Measurements from ENCODE around the gene HELB. TPM values are rescaled to one million over a fixed set of nuclear protein-coding genes. Genes with fewer than 3 reads are reported as not detected.

The HELB gene
- total RNA-seq, 6 experiments from 2014 or later: 1.5 to 4.2 (median 3.3) TPM

GRCh38 chr12:66320996-66321395, 18.7 kb downstream of the HELB start:
- no peaks in the 10 kb centered on the region for H3K36me3 ChIP-seq
- H3K9me3 ChIP-seq: no peaks in the 10 kb centered on the region
- no peak overlapping the region for H3K27ac ChIP-seq

DNA sequence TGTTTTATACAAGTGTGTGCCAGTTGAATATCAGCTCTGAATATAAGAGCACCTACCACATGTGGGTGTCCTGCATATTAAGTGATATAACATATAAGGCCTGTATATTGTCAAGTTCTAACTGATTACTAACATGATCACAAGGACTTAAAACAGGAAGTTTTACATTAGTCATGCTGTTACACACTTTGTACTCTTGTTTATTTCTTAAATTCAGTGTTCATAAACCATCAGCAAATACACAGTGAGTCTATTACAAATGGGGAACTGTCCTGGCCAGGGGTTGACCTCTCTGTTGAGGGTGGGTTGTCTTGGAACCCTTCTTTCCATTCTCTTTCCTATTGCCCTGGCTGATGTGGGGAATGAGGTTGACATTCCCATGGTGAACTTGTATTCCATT, 19.1 kb downstream of the HELB start:
- DNase-seq: no peak

More at GRCh38 chr12:66320996-66321395, 18.7 kb downstream of the HELB start:
- ATAC-seq (no peak), DNase-seq (no peak)
- Histone ChIP-seq H3K4me3 (no peak overlapping the region), H3K4me1 (no peaks in the 10 kb centered on the region), H3K27me3 (no peaks in the 10 kb centered on the region)
- TF ChIP-seq CTCF (IDR thresholded peaks at IDR 0.05): no peak
- TF ChIP-seq POLR2A (IDR thresholded peaks at IDR 0.05): no peak
- 96% methylated on average over 3 of the region's 3 CpGs for WGBS (ENCODE audit: insufficient coverage, low coverage, low lambda C conversion rate, missing lambda C conversion rate)
- intact Hi-C loops (cut with DNase I): no loop called here

GRCh38 chr12:66323017-66323416, 20.7 kb downstream of the HELB start:
- DNase-seq (no peak), ATAC-seq (no peak)
- H3K4me1 ChIP-seq: no peaks in the 10 kb centered on the region
- no peak overlapping the region for H3K4me3 ChIP-seq
- no peaks in the 10 kb centered on the region for H3K9me3 ChIP-seq
- WGBS (ENCODE audit: insufficient coverage, low coverage, low lambda C conversion rate, missing lambda C conversion rate): 100% methylated on average over 1 of the region's 1 CpG
- intact Hi-C loops (cut with DNase I): no loop called here
- no peaks in the 10 kb centered on the region for H3K27me3 ChIP-seq
- H3K36me3 ChIP-seq: no peaks in the 10 kb centered on the region
- TF ChIP-seq CTCF (IDR thresholded peaks at IDR 0.05): no peak
- TF ChIP-seq POLR2A (IDR thresholded peaks at IDR 0.05): no peak
- no peak overlapping the region for H3K27ac ChIP-seq

More for the DNA sequence above, 19.1 kb downstream of the HELB start:
- H3K27me3 ChIP-seq: no peaks in the 10 kb centered on the region
- intact Hi-C loops (cut with DNase I): no loop called here
- H3K36me3 ChIP-seq: no peaks in the 10 kb centered on the region
- peak in 1 of 4 donors; percentile 29 for ATAC-seq
- TF ChIP-seq POLR2A (IDR thresholded peaks at IDR 0.05): no peak
- no peak for TF ChIP-seq CTCF (IDR thresholded peaks at IDR 0.05)
- H3K4me3 ChIP-seq: no peak overlapping the region
- H3K27ac ChIP-seq: no peak overlapping the region
- no peaks in the 10 kb centered on the region for H3K4me1 ChIP-seq
- no peaks in the 10 kb centered on the region for H3K9me3 ChIP-seq

- no peaks in the 10 kb centered on the region for H3K9me3 ChIP-seq
- DNase-seq (no peak), ATAC-seq (no peak)
- intact Hi-C loops (cut with DNase I): no loop called here
- H3K36me3 ChIP-seq: no peaks in the 10 kb centered on the region
- WGBS (ENCODE audit: insufficient coverage, low coverage, low lambda C conversion rate, missing lambda C conversion rate): 86% methylated on average over 5 of the region's 5 CpGs
- no peaks in the 10 kb centered on the region for H3K27me3 ChIP-seq
- no peak overlapping the region for H3K27ac ChIP-seq
- H3K4me3 ChIP-seq: no peak overlapping the region
- no peaks in the 10 kb centered on the region for H3K4me1 ChIP-seq
- no peak for TF ChIP-seq POLR2A (IDR thresholded peaks at IDR 0.05)
- no peak for TF ChIP-seq CTCF (IDR thresholded peaks at IDR 0.05)
Measured at GRCh38 chr12:66329941-66330340, 27.6 kb downstream of the HELB start.

DNA sequence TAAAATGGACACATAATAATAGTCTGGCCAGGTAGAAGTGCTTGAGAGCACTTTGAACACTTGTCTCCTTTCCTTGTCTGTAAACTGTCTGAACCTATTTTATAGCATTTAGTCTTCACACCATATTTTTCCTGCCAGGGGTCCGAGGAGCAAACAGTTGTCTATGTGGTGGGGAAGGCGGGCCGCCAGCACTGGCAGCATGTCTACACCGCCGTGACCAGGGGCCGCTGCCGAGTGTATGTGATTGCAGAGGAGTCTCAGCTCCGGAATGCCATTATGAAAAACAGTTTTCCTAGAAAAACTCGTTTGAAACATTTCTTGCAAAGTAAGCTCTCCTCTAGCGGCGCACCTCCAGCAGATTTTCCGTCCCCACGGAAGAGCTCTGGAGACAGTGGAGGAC, 28.7 kb downstream of the HELB start:
- 93% methylated on average over 13 of the region's 13 CpGs for WGBS (ENCODE audit: insufficient coverage, low coverage, low lambda C conversion rate, missing lambda C conversion rate)
- intact Hi-C loops (cut with DNase I): no loop called here
- TF ChIP-seq POLR2A (IDR thresholded peaks at IDR 0.05): no peak
- no peak for TF ChIP-seq CTCF (IDR thresholded peaks at IDR 0.05)

More for the DNA sequence above, 28.7 kb downstream of the HELB start:
- no peaks in the 10 kb centered on the region for H3K27me3 ChIP-seq
- no peak overlapping the region for H3K4me3 ChIP-seq
- no peaks in the 10 kb centered on the region for H3K36me3 ChIP-seq
- H3K27ac ChIP-seq: no peak overlapping the region
- DNase-seq (no peak), ATAC-seq (no peak)
- no peaks in the 10 kb centered on the region for H3K9me3 ChIP-seq
- H3K4me1 ChIP-seq: no peaks in the 10 kb centered on the region

All from right lobe of liver (tissue), 6 donors.